Left lobe of liver (tissue), 2 donors: ENCODE measurements around the gene DOCK2. TPM values are rescaled to one million over a fixed set of nuclear protein-coding genes. Genes with fewer than 3 reads are reported as not detected.
"Not testable (repeated sequence)": the region's sequence is repeated elsewhere in the genome, so short reads cannot be mapped to it uniquely, and the experiment has no call there.

Experiments used
- ATAC-seq: fragments of 200-7000 bp; cut with Tn5 transposase; one replicate; pipeline ENCODE4 v1.9.1; 2020; ENCODE audit warnings: mild to moderate bottlenecking, moderate library complexity
- DNase-seq: peaks from one replicate; pipeline ENCODE4 v3.0.0-alpha.2; 2020; ENCODE audit warnings: low spot score
- total RNA-seq: library from RNA; stranded (reverse); gene quantifications from one replicate; pipeline ENCODE4 v1.2.1, GENCODE V29; 2021
- donor health status: DM: no; HTN: no; CAD: no; lungs with moderate emphysema.
- donor health status: DM: no; HTN: yes; CAD: no.

Gene DOCK2
- total RNA-seq, 1 donor from 2014 or later, result 4.1 TPM

DNA sequence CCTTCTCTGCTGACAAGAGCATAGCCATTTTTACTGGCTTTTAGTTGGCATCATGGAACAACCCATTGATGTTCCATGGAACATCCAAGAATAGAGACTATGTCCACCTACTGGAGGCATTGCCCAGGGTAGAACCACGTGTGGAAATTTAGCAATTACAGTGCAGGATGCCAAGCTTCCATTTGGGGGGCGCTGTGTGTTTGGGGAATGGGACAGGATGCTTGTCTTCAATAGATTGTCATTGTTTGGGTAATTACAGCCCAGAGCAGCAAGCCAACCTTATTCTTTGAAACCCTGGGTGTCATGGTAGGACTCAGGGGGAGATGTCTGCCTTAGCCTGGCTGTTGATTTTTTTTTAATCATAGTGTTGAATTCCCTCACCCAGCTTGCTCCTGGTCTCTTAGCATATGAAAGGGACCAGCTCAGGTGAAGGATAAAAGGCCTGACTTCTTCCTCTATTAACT lies 171.1 kb downstream of the DOCK2 start:
- DNase-seq (no peak), ATAC-seq (no peak)

DNA sequence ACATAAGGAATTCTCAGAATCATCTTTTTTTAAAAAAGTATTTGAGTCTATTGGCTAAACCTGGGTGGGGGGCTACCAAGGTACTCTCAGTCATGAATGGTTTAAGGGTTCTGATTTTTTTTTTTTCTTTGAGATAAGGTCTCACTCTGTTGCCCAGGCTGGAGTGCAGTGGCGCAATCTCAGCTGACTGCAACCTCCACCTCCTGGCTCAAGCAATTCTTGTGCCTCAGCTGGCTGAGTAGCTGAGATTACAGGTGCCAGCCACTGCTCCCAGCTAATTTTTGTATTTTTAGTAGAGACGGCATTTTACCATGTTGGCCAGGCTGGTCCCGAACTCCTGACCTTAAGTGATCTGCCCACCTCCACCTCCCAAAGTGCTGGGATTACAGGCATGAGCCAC lies 171.8 kb downstream of the DOCK2 start:
- ATAC-seq, DNase-seq: not testable (repeated sequence)

DNA sequence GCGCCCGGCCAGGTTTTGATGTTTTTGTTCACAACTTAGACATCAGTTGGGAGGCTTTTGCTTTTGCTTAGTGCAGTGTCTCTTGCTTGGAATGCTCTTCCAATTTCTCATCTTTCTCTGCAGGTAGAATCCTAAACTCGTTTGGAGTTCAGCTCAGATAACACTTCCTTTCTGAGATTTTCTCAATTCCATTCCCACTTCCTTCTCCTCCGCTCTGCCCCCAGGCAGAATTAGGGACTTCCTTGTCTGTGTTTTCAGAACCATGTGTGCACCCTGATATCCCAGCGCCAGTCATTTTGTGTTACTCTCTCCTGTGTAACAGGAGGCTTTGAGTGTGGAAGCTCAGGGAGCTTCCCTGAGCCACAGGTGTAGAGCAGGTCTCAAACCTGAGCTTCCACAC lies 172.2 kb downstream of the DOCK2 start:
- ATAC-seq (no peak), DNase-seq (no peak)

DNA sequence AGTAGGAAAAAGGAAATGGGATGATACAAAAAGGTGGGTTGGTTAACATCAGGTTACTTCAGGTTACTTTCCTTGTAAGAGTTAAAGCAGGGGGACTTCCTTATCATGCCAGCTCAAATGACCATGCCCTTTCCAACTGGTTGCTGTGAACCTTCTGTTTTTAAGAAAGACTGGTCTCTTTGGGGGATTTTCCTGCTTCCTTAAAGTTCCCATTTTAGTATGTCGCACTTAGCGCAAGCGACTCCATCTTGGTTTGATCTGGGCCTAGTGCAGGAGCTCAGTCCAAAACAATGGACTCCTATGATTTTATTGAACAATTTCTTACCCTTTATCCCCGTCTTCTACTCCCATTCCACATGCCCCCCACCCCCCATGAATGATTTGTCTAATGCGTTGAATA lies 173.4 kb downstream of the DOCK2 start:
- DNase-seq (no peak), ATAC-seq (no peak)

DNA sequence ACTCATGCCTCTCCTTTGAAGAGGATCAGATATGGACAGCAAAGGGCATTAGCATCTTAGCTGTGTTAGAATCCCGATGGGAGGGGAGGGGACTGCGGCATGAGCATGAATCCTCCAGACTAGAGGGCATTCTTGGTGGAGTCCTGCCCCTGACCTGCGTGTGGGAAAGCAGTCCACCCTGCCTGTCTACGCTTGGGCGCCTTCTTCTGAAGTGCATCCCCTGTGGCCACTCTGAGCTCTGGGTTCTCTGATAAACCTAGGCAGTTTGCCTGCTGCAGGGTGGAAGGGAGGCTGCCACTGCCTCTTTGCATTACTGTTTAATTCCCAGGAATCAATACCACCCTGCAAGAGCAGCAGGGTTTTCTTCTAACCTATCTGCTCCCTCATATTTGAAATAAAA lies 173.9 kb downstream of the DOCK2 start:
- ATAC-seq, result no peak
- DNase-seq, result no peak

DNA sequence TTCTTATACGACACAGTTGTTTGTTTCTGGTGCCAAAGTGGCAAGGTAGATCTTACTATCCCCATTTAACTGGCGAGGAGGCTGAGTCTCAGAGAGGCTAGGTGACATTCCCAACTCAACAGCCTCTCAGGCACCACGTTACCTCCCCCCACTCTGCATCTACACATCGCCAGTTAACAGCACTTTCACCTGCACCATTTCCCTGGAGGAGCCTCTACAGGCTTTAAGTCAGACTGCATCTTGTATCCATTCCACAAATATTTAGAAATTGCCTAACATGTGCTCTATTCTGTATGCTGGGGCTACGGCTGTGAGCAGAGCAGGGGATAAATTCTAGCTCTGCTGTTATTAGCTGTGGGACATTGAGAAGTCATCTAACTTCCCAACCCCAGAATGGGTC lies 174.6 kb downstream of the DOCK2 start:
- ATAC-seq (no peak), DNase-seq (no peak)

DNA sequence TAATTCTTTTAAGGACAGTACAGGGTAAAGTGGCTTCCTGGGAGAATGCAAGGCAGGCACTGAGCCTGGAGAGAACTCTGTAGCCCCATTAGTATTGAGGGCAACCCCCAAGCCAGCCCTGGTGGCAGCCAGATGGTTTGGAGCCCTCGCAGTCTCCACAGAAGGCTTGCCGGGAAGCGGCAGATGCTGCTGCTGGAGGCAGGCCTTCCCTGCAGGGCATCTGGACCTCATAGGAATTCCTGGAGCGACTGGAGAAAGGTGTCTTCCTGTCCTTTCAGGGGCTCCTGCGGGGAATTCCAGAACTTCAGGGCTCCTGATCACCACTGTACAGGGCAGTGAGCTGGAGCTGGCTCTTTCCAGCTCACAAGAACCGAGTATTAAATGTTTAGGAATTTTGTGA lies 175.7 kb downstream of the DOCK2 start:
- ATAC-seq, result no peak
- DNase-seq, result no peak

DNA sequence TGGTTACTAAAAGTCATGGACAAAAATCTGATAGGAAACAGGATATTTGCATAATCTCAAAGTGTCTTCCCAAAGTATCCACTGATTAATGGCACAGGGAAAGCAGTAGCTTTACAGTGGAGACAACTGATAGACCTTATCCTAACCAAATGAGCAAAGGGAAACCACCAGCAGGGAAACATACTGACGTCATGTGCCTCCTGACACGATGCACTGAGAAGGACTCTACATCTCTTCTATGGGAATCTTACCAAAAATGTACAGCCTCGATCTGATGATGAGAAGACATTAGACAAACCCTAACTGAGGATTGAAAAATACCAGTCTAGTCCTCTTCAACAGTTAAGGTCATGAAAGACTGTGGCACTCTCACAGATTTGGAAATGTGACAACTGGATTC lies 177.0 kb downstream of the DOCK2 start:
- ATAC-seq (no peak), DNase-seq (no peak)

DNA sequence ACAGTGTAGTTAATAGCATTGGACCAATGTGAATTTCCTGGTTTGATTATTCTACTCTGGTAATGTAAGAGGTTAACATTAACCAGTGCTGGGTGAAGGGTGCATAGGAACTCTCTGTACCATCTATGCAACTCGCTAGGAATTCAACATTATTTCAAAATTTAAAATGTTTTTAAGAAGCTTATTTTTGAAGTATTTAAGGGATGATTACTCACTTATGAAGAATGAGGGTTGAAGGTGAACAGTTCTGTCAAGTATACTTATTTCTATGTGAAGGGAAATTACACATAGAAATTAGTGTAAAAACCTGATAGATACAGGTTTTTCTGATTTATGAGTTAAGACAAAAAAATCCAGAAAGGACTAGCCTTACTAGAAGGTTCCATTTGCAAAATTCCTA lies 177.4 kb downstream of the DOCK2 start:
- DNase-seq, result no peak
- ATAC-seq, result no peak

DNA sequence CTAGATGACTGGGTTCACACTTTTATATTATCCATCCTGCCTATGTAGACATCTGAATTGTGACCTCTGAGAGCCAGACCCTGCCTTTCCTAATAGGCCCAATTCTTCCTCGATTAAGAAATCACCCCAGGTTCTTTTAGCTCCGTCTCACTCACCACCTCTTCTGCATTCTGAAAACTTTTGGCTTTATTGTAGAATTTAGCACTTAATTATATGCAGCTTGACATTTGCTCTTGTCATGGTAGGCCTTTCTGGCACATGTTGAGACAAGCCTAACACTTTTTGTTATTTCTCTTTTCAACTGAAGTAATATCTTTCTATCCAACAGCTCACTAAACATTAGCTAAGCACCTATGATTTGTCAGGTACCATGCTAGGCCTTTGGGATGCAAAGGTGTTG lies 180.0 kb downstream of the DOCK2 start:
- DNase-seq (no peak), ATAC-seq (no peak)

DNA sequence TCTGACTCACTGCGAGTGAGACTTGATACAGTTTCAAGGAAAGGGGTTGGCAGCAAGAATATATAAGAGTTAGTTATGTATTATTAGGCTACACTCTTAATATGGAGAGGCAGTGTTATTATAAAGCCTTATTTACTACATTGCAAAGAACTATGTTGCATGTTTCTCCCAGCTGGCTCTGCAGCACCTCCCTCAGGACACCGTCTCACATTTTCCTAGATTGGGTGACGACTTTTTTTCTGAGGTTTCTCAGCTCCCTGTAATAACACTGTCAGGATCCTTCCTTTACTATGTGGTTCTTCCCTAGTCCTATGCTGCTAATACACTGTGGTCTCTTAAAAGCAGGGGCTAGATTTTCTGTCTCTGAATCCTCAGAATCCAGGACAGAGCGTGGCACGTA lies 189.5 kb downstream of the DOCK2 start:
- no peak for ATAC-seq

DNA sequence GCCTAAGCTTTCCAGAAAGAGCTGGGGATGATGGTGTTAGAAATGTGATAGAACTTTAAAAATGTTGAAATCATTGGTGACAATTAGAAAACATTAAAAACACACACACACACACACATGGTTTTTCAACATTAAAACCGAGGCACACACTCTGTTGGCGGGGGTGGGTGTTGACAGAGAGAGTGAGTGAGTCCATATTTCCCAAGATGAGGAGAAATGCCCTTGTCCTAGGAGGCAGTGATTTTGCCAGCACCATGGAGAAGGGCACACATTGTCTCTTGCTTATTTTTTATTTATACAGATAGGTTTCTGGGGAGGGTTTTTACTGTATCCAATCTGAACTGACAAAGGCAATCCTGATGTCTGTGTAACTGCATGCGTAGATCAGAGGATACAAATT lies 190.7 kb downstream of the DOCK2 start:
- ATAC-seq, result no peak
- DNase-seq, result no peak

More for the DNA sequence above, 189.5 kb downstream of the DOCK2 start:
- DNase-seq, result no peak

DNA sequence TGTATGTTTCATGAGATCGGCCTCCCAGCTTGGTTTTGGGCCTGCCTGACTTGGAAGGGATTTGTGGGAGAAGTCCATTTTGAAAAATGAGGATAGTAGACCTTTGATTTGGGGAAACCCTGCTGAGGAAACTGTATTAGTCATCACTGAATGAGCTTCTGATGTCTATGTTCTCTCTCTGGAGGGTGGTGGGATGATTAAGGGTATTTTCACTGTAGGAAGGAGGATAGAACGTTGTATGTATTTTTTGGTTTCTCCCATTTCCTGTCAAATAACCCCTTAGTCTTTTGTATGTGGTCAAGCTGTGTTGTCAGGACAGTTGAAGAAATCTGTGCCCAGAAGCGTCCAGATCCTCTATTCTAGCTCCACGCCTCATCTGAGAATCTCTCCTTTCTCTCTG lies 191.3 kb downstream of the DOCK2 start:
- no peak for ATAC-seq

DNA sequence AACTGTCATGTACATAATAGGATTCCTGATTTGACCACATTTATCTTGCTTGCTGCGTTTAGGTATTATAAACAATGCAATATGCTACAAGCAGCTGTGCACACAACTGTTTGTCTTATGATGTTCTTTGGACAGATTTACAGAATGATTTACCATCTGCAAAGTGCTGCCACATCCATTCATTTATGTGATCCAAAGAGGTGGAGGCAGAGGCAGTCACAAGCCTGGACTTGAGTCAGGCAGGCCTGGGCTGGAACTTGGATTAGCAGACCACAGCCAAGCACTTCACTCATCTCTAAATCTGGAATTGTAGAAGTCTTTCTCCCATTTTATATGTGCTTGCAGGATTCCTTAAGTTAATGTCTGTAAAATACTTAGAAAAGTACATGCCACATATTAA lies 194.3 kb downstream of the DOCK2 start:
- DNase-seq, result no peak
- ATAC-seq, result no peak

More for the DNA sequence above, 191.3 kb downstream of the DOCK2 start:
- no peak for DNase-seq

DNA sequence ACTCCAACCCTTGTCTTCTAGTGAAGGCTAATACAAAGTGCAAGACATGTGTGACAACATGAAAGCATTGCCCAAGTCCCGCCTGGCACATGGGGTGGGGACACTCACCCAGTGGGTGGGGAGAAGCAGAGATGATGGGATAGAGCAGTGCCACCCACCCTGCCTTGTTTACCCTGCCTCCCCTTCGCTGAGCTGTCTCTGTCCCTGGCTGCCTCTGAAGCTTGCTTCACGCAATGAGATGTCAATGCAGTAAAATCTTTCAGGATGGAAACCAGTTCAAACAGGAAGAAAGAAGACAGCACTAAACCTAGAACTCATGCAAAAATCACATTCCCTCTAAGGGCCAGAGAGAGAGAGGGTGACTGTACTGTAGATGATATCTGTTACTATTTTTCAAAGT lies 195.2 kb downstream of the DOCK2 start:
- DNase-seq, result no peak
- no peak for ATAC-seq

DNA sequence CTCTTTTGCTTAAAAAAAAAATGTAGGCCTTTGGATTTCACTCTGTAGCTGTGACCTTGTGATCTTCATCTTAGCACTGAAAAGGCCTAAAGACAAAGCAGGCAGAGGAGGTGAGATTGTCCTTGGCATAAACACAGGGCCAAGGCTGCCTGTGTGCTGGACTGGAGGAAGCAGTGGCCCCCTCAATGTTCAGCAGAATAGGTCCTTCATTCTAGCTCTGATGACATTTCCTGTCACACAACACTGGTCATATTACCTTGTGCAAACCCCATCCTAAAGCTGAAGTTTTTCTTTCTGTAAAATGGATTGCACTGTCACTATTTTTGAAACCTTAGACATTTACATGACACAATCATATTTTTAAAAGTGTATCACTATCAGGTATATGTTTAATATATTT lies 195.8 kb downstream of the DOCK2 start:
- ATAC-seq, result no peak

DNA sequence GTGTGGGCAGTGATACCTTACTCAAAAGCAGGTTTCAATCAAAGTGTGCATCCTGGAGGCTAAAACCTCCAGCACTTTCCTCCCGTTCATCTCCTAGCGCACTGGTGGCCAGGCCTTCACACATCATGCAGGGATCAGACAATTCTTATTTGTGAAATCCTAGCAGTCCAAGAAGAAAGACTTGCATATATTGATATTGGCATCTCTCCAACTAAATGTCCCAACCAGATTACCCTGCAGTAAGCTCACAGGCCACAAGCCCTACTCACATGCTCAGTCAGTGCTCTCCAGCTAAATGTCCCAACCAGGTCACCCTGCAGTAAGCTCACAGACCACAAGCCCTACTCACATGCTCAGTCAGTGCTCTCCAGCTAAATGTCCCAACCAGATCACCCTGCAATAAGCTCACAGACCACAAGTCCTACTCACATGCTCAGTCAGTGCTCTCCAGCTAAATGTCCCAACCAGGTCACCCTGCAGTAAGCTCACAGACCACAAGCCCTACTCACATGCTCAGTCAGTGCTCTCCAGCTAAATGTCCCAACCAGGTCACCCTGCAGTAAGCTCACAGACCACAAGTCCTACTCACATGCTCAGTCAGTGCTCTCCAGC lies 196.7 kb downstream of the DOCK2 start:
- not testable (repeated sequence) for DNase-seq, ATAC-seq

More for the DNA sequence above, 195.8 kb downstream of the DOCK2 start:
- no peak for DNase-seq

DNA sequence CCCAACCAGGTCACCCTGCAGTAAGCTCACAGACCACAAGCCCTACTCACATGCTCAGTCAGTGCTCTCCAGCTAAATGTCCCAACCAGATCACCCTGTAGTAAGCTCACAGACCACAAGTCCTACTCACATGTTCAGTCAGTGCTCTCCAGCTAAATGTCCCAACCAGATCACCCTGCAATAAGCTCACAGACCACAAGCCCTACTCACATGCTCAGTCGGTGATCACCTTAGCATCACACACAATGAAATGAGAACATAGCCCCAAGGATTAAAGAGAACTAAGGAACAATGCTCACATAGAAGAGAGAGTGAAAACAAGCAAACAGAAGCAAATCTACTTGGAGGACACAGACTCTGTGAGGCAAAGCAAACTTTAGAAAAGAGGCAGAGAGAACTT lies 197.5 kb downstream of the DOCK2 start:
- ATAC-seq, DNase-seq: not testable (repeated sequence)

DNA sequence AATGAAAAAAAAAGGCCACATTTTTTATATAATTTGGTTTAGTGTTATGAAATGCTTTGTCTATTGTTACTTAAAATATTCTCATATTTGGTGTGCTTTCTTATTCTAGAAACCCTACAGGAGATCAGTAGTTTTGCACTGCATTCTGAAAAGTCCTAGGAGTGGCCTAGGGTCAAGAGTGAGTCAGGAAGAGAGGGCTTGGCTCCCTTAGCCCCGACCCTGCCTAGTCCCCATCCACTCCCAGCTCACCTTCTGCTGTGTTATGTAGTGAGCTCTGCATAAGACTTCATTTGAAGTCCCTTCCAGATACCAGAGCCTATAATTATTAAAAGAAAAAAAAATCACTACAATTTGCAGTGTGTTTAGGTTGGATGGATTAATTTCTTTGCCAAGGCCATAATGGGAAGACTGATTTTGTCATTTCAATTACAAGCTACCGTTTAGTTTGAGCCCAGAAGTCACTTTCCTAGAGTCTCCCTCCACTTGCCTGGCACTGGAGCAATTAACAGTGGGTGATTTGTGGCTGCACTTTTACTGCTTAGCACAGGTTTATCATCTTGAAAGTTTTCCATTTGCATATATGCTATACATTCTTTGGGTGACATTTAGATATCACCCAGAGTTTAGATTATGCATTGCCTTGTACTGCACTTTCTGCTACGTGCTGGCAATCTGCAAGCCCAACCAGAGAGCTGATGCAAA lies 199.9 kb downstream of the DOCK2 start:
- DNase-seq (no peak), ATAC-seq (no peak)

DNA sequence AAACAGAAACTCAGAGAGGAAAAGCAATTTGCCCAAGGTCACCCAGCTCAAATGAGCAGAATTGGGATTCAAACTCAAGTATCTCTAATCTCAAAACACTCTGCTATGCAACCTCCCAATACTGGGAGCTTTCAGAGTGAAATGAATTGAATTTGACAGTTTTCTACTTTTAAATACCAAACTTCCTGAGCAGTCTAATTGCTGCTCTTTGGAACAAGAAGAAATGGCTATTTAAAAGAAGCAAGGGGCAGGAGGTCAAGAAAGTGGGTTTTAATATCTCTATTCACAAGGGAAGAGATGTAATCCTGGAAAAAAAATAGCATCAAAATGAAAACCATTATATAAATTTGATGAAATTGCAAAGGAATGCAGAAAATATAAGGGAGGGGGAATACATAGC lies 200.6 kb downstream of the DOCK2 start:
- no peak for ATAC-seq
- no peak for DNase-seq

DNA sequence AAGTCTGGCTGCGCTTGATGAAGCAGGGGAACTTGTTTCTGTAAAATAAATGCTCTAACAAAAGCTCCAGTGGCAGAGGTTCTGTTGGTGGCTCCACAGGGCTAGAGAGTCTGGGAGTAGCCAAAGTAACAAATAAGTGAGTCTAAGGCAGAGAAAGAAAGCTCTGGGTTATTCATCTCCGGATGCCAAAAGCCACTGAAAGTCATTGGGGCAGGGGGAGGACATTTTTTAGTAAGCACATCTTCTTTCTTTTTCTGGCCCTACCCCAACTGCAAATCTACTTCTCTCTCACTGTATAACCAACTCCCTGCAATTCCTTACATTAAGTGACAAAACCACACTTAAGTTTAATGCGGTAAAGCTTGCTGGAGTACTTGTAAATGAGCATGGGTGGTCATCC lies 201.6 kb downstream of the DOCK2 start:
- DNase-seq, result no peak

DNA sequence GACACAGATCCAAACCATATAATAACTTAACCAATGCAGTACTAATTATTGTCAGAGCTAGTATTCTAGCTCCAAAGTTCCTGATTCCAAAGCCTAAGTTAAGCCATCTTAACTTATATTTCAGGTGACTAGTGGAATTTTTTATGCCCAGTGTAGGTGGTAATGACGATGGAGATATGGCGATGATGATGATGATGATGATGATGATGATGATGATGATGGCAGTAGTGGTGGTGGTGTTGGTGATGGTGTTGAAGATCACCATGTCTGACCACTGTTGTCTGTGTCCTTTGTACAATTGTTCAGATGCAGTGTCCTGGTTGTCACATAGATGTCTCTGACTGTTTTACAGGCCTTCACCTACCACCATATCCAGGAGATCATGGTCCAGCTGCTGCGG lies 203.3 kb downstream of the DOCK2 start:
- ATAC-seq, result no peak
- DNase-seq, result no peak

More for the DNA sequence above, 201.6 kb downstream of the DOCK2 start:
- ATAC-seq, result no peak

DNA sequence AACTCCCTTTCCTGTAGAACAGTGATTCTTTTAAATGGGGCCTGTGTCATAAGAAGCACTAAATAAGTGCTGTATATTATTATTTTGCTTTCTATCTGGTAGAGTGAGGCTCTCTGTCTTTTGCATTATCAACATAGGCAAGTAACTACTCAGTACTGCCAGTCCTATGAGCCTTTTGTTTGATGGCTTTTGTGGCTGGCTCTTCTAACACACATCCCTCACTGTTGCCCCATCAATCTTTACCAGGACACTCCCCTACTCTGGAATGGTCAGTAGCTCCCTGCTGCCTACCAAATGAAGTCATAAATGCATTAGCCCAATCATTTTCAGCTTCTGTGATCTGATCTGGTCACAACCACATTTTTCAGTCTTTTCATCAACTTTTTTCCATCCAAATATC lies 205.6 kb downstream of the DOCK2 start:
- no peak for ATAC-seq

More for the DNA sequence above, 205.6 kb downstream of the DOCK2 start:
- no peak for DNase-seq
